HepG2 (cell line): ENCODE data around the gene RAET1E. TPM values are rescaled to one million over a fixed set of nuclear protein-coding genes. Genes with fewer than 3 reads are reported as not detected.
A peak's percentile ranks its signal among the peaks of the same experiment; 100 is the strongest.

ENCODE experiments used
- BRCA1 ChIP-seq: sonication (generic); formaldehyde crosslinking; IDR thresholded peaks from 2 replicates; pipeline ENCODE4 v1.4.0; 2020; ENCODE audit warnings: missing genetic modification reagents
- EEA1 ChIP-seq: sonication (generic); formaldehyde crosslinking; IDR thresholded peaks from 2 replicates; pipeline ENCODE4 v1.5.1; 2020; ENCODE audit warnings: mild to moderate bottlenecking, missing genetic modification reagents, borderline replicate concordance
- FOXA3 ChIP-seq: IDR thresholded peaks from 2 replicates; pipeline ENCODE4 v1.6.1; 2016; ENCODE audit warnings: missing genetic modification reagents, missing compliant biosample characterization
- HNRNPK ChIP-seq: fragments of 200-400 bp; formaldehyde crosslinking; IDR thresholded peaks from 2 replicates; pipeline ENCODE4 v1.6.1; 2018; ENCODE audit warnings: low read length, low read depth, moderate library complexity, mild to moderate bottlenecking; ENCODE audit not compliant: poor library complexity, severe bottlenecking
- HOXA3 ChIP-seq: sonication (generic); formaldehyde crosslinking; IDR thresholded peaks from 2 replicates; pipeline ENCODE4 v1.5.0; 2020; ENCODE audit warnings: missing genetic modification reagents
- KDM1A ChIP-seq: IDR thresholded peaks from 2 replicates; pipeline ENCODE4 v1.6.1; 2016; ENCODE audit warnings: missing compliant biosample characterization
- MXD4 ChIP-seq: IDR thresholded peaks from 2 replicates; pipeline ENCODE4 v1.6.1; 2016; ENCODE audit warnings: mild to moderate bottlenecking, missing biosample characterization, missing genetic modification reagents
- RAD21 ChIP-seq: fragments of 450-650 bp; formaldehyde crosslinking; IDR thresholded peaks from 2 replicates; pipeline ENCODE4 v1.5.0; 2020; ENCODE audit warnings: mild to moderate bottlenecking
- RCOR2 ChIP-seq: IDR thresholded peaks from 2 replicates; pipeline ENCODE4 v1.6.1; 2016; ENCODE audit warnings: missing biosample characterization, missing genetic modification reagents
- RFXANK ChIP-seq: IDR thresholded peaks from 2 replicates; pipeline ENCODE4 v1.6.1; 2016
- SRSF4 ChIP-seq: fragments of 200-400 bp; formaldehyde crosslinking; IDR thresholded peaks from one replicate; pipeline ENCODE4 v1.6.1; 2018; ENCODE audit warnings: mild to moderate bottlenecking, low read depth, low read length, moderate library complexity; ENCODE audit not compliant: poor library complexity, severe bottlenecking
- STAG1 ChIP-seq: sonication (generic); formaldehyde crosslinking; IDR thresholded peaks from 2 replicates; pipeline ENCODE4 v1.4.0; 2020; ENCODE audit warnings: missing genetic modification reagents
- TEAD3 ChIP-seq: optimal IDR thresholded peaks from 2 replicates; pipeline ENCODE3; 2016; ENCODE audit warnings: borderline replicate concordance
- ZBTB42 ChIP-seq: sonication (generic); formaldehyde crosslinking; IDR thresholded peaks from 2 replicates; pipeline ENCODE4 v1.5.0; 2020; ENCODE audit warnings: mild to moderate bottlenecking, missing genetic modification reagents
- ZEB1 ChIP-seq: IDR thresholded peaks from 2 replicates; pipeline ENCODE4 v1.6.1; 2012; ENCODE audit warnings: mild to moderate bottlenecking, low read depth, inconsistent platforms; ENCODE audit not compliant: insufficient replicate concordance
- ZKSCAN8 ChIP-seq: IDR thresholded peaks from 2 replicates; pipeline ENCODE4 v1.6.1; 2016; ENCODE audit warnings: borderline replicate concordance, missing genetic modification reagents, missing compliant biosample characterization
- ZNF264 ChIP-seq: sonication (generic); formaldehyde crosslinking; IDR thresholded peaks from 2 replicates; pipeline ENCODE4 v1.4.0; 2020; ENCODE audit warnings: missing genetic modification reagents
- ZNF879 ChIP-seq: sonication (generic); formaldehyde crosslinking; IDR thresholded peaks from 2 replicates; pipeline ENCODE4 v1.8.1; 2023; ENCODE audit warnings: missing genetic modification reagents
- polyA plus RNA-seq, 8 experiments: library from polyadenylated mRNA; depleted of rRNA in 3 of 8; stranded (reverse) in 7 of 8; unstranded in 1 of 8; fragments of >200 nt; fragmentation: Illumina TruSeq in 4 of 8; extraction: Trizol in 4 of 8; gene quantifications; 2 replicates each; pipeline versions ENCODE4 v1.2.1 to v1.2.3, GENCODE V29; 2011 to 2016; ENCODE audit warnings: low read depth in 4 of 8, missing spikeins in 1 of 8, mixed read lengths in 1 of 8; ENCODE audit not compliant: insufficient read depth in 1 of 8
- total RNA-seq, 5 experiments: library from RNA; depleted of rRNA; stranded (reverse); fragments of >200 nt; fragmentation: Illumina TruSeq; extraction: Trizol; gene quantifications; 2 replicates each; pipeline ENCODE4 v1.2.3, GENCODE V29; 2016; ENCODE audit warnings: low read depth in 1 of 5
- TF ChIP-seq, protein P1 (sequence below): IDR thresholded peaks from 2 replicates; pipeline ENCODE4 v1.4.0; 2020; ENCODE audit warnings: mild to moderate bottlenecking, missing genetic modification reagents
- TF ChIP-seq, protein P2 (sequence below): IDR thresholded peaks from 2 replicates; pipeline ENCODE4 v1.6.1; 2012; ENCODE audit warnings: low read depth, low read length, improper control_type of control experiment
- TF ChIP-seq, protein P3 (sequence below): sonication (generic); formaldehyde crosslinking; conservative IDR thresholded peaks from 2 replicates; pipeline ENCODE4 v1.8.0; 2022; ENCODE audit warnings: mild to moderate bottlenecking, moderate library complexity, missing genetic modification reagents
- TF ChIP-seq, protein P4 (sequence below): sonication (generic); formaldehyde crosslinking; IDR thresholded peaks from 2 replicates; pipeline ENCODE4 v1.4.0; 2020; ENCODE audit warnings: missing genetic modification reagents, mild to moderate bottlenecking, borderline replicate concordance

RAET1E gene
- total and polyA plus RNA-seq, 2 of the 13 experiments (the other 11 are each of a cell fraction or from before 2014, with no cell fraction given) = not detected

DNA sequence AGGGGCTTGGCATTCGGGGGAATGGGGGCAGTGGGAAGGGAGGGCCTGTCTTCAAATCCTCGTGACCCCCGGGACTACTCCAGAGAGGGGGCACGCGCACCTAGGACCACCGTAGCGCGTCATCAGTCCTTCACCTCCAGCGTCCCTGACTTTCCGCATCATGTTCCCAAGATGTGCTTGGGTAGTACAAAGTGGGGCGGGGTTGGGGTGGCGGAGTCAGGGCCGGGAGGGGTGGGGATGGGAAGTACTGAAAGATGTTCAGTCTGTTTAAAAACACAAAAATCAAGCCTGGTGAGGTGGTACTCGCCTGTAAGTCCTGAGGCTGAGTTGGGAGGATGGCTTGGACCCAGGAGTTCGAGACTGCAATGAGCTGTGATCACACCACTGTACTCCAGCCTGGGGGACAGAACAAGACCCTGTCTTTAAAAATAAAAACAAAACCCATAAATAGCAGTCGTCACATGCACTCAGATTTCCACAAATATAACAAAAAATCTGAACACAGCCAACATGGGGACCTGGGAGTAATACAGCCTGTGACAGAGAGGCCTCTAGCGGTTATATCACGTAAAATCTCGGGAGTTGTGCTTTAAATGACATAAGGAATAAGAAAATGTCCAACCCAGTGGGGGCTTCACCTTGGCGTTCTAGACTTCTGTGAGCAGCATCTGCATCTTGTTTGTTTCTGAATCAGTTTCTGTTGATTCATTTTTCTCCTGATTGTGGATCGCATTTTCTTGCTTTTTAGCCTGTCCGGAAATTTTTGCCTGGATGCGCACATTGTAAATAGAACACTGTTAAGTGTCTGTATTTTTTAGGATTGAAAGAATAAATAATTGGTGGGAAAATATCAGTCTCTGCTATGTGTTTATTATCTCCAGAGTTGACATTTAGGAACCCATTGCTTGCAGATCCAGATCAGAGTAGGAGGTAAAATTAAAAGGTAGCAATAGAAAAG is 33.1 kb downstream of the RAET1E start (continued):
- TF ChIP-seq ZKSCAN8 (no peak), TEAD3 (peak; percentile 7), RAD21 (peak; percentile 81), BRCA1 (CRISPR knock-in tag) (0 out of 2 replicates have a peak, but pooled peaks have one; percentile 17), RCOR2 (no peak), ZEB1 (no peak), ZNF879 (CRISPR knock-in tag) (peak; percentile 87; the same call in 1 of the 2 replicates), ZNF264 (CRISPR knock-in tag) (no peak), ZBTB42 (CRISPR knock-in tag) (0 out of 2 replicates have a peak, but pooled peaks have one; percentile 18), EEA1 (no peak), STAG1 (CRISPR knock-in tag) (peak; percentile 75), FOXA3 (CRISPR knock-in tag) (no peak; the same call in 1 of the 2 replicates), SRSF4 (no peak), RFXANK (no peak), KDM1A (no peak), HNRNPK (peak; percentile 28), MXD4 (no peak), HOXA3 (no peak)
- TF ChIP-seq, protein P1, sequence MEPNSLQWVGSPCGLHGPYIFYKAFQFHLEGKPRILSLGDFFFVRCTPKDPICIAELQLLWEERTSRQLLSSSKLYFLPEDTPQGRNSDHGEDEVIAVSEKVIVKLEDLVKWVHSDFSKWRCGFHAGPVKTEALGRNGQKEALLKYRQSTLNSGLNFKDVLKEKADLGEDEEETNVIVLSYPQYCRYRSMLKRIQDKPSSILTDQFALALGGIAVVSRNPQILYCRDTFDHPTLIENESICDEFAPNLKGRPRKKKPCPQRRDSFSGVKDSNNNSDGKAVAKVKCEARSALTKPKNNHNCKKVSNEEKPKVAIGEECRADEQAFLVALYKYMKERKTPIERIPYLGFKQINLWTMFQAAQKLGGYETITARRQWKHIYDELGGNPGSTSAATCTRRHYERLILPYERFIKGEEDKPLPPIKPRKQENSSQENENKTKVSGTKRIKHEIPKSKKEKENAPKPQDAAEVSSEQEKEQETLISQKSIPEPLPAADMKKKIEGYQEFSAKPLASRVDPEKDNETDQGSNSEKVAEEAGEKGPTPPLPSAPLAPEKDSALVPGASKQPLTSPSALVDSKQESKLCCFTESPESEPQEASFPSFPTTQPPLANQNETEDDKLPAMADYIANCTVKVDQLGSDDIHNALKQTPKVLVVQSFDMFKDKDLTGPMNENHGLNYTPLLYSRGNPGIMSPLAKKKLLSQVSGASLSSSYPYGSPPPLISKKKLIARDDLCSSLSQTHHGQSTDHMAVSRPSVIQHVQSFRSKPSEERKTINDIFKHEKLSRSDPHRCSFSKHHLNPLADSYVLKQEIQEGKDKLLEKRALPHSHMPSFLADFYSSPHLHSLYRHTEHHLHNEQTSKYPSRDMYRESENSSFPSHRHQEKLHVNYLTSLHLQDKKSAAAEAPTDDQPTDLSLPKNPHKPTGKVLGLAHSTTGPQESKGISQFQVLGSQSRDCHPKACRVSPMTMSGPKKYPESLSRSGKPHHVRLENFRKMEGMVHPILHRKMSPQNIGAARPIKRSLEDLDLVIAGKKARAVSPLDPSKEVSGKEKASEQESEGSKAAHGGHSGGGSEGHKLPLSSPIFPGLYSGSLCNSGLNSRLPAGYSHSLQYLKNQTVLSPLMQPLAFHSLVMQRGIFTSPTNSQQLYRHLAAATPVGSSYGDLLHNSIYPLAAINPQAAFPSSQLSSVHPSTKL = no peak
- TF ChIP-seq, protein P2, sequence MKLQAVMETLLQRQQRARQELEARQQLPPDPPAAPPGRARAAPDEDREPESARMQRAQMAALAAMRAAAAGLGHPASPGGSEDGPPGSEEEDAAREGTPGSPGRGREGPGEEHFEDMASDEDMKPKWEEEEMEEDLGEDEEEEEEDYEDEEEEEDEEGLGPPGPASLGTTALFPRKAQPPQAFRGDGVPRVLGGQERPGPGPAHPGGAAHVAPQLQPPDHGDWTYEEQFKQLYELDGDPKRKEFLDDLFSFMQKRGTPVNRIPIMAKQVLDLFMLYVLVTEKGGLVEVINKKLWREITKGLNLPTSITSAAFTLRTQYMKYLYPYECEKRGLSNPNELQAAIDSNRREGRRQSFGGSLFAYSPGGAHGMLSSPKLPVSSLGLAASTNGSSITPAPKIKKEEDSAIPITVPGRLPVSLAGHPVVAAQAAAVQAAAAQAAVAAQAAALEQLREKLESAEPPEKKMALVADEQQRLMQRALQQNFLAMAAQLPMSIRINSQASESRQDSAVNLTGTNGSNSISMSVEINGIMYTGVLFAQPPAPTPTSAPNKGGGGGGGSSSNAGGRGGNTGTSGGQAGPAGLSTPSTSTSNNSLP = peak; percentile 81; the same call in 1 of the 2 replicates
- TF ChIP-seq, protein P3, sequence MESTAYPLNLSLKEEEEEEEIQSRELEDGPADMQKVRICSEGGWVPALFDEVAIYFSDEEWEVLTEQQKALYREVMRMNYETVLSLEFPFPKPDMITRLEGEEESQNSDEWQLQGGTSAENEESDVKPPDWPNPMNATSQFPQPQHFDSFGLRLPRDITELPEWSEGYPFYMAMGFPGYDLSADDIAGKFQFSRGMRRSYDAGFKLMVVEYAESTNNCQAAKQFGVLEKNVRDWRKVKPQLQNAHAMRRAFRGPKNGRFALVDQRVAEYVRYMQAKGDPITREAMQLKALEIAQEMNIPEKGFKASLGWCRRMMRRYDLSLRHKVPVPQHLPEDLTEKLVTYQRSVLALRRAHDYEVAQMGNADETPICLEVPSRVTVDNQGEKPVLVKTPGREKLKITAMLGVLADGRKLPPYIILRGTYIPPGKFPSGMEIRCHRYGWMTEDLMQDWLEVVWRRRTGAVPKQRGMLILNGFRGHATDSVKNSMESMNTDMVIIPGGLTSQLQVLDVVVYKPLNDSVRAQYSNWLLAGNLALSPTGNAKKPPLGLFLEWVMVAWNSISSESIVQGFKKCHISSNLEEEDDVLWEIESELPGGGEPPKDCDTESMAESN = no peak
- TF ChIP-seq, protein P4, sequence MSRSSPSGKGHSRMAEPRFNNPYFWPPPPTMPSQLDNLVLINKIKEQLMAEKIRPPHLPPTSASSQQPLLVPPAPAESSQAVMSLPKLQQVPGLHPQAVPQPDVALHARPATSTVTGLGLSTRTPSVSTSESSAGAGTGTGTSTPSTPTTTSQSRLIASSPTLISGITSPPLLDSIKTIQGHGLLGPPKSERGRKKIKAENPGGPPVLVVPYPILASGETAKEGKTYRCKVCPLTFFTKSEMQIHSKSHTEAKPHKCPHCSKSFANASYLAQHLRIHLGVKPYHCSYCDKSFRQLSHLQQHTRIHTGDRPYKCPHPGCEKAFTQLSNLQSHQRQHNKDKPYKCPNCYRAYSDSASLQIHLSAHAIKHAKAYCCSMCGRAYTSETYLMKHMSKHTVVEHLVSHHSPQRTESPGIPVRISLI (CRISPR knock-in tag) = no peak
